Measurements from ENCODE around the gene ARHGAP20. TPM values are rescaled to one million over a fixed set of nuclear protein-coding genes. Genes with fewer than 3 reads are reported as not detected.

ARHGAP20 gene
- total RNA-seq, 1 experiment from 2014 or later: not detected

GRCh38 chr11:110538154-110538553, 174.1 kb downstream of the ARHGAP20 start:
- ChIA-PET CTCF (no interaction called here), POLR2A (ENCODE audit: unreplicated experiment) (no interaction called here)
- intact Hi-C loops (cut with micrococcal nuclease): no loop called here
- ATAC-seq (no peak), DNase-seq (no peak)
- H3K4me1 ChIP-seq (ENCODE audit: insufficient read depth, low read length): no peaks in the 10 kb centered on the region
- no peak overlapping the region for H3K4me2 ChIP-seq (ENCODE audit: low read length)
- H3K36me3 ChIP-seq (ENCODE audit: low read depth, low read length): no peaks in the 10 kb centered on the region
- no peak for TF ChIP-seq EZH2phosphoT487 (IDR thresholded peaks at IDR 0.05; ENCODE audit: borderline replicate concordance, low read length)
- no peak for TF ChIP-seq EZH2 (IDR thresholded peaks at IDR 0.05; ENCODE audit: low read length, unreplicated experiment)
- no peak for TF ChIP-seq CTCF (conservative IDR thresholded peaks at IDR 0.05; ENCODE audit: low read depth, low read length)
- no peaks in the 10 kb centered on the region for H4K20me1 ChIP-seq (ENCODE audit: low read length)
- H3K9ac ChIP-seq (ENCODE audit: low read length): no peak overlapping the region
- BruUV-seq (replicated peaks): no TSS peak
- H3K9me2 ChIP-seq (replicated peaks; ENCODE audit: low read length): no peaks in the 10 kb centered on the region
- H3K79me2 ChIP-seq (ENCODE audit: low read length): no peaks in the 10 kb centered on the region
- no peaks in the 10 kb centered on the region for H3K9me3 ChIP-seq (ENCODE audit: low read length)
- H3F3A ChIP-seq (ENCODE audit: low read length, unreplicated experiment): no peaks in the 10 kb centered on the region
- no peak overlapping the region for H2AFZ ChIP-seq (ENCODE audit: low read length)
- H3K27me3 ChIP-seq (ENCODE audit: low read length): peaks cover 54% of the 10 kb centered on the region
- no peak overlapping the region for H3K27ac ChIP-seq (ENCODE audit: low read length)
- H3K4me3 ChIP-seq (ENCODE audit: low read length): no peak overlapping the region

- H3K36me3 ChIP-seq (ENCODE audit: low read depth, low read length): no peaks in the 10 kb centered on the region
- H3K79me2 ChIP-seq (ENCODE audit: low read length): no peaks in the 10 kb centered on the region
- ATAC-seq (no peak), DNase-seq (no peak)
- H3K9me2 ChIP-seq (replicated peaks; ENCODE audit: low read length): no peaks in the 10 kb centered on the region
- H2AFZ ChIP-seq (ENCODE audit: low read length): no peak overlapping the region
- CTCF ChIA-PET: no interaction called here
- no TSS peak for BruUV-seq (replicated peaks)
- no peaks in the 10 kb centered on the region for H3F3A ChIP-seq (ENCODE audit: low read length, unreplicated experiment)
- no peak overlapping the region for H3K4me2 ChIP-seq (ENCODE audit: low read length)
- no peak overlapping the region for H3K4me3 ChIP-seq (ENCODE audit: low read length)
- H3K27ac ChIP-seq (ENCODE audit: low read length): no peak overlapping the region
- H3K9me3 ChIP-seq (ENCODE audit: low read length): no peaks in the 10 kb centered on the region
- POLR2A ChIA-PET (ENCODE audit: unreplicated experiment): no interaction called here
- no peaks in the 10 kb centered on the region for H3K4me1 ChIP-seq (ENCODE audit: insufficient read depth, low read length)
- H4K20me1 ChIP-seq (ENCODE audit: low read length): no peaks in the 10 kb centered on the region
- TF ChIP-seq CTCF (conservative IDR thresholded peaks at IDR 0.05; ENCODE audit: low read depth, low read length): no peak
- no peak for TF ChIP-seq EZH2phosphoT487 (IDR thresholded peaks at IDR 0.05; ENCODE audit: borderline replicate concordance, low read length)
- TF ChIP-seq EZH2 (IDR thresholded peaks at IDR 0.05; ENCODE audit: low read length, unreplicated experiment): no peak
- peaks cover 36% of the 10 kb centered on the region; the same call in 1 of the 2 replicates for H3K27me3 ChIP-seq (ENCODE audit: low read length)
- no peak overlapping the region for H3K9ac ChIP-seq (ENCODE audit: low read length)
- intact Hi-C loops (cut with micrococcal nuclease): no loop called here
Measured at GRCh38 chr11:110530900-110531741, 181.1 kb downstream of the ARHGAP20 start.

- CTCF ChIA-PET: no interaction called here
- ATAC-seq (peak; percentile 56), DNase-seq (peak; percentile 69)
- no peaks in the 10 kb centered on the region for H3K9me2 ChIP-seq (replicated peaks; ENCODE audit: low read length)
- H3K9ac ChIP-seq (ENCODE audit: low read length): no peak overlapping the region
- H3K4me3 ChIP-seq (ENCODE audit: low read length): no peak overlapping the region
- H3K27me3 ChIP-seq (ENCODE audit: low read length): peaks cover 29% of the 10 kb centered on the region; the same call in 1 of the 2 replicates
- BruUV-seq (replicated peaks): no TSS peak
- intact Hi-C loops (cut with micrococcal nuclease): loop anchor here (1.0 kb wide), 1 partner anchor 81 kb away; no protein-coding TSS in a partner anchor
- H3K27ac ChIP-seq (ENCODE audit: low read length): no peak overlapping the region
- H3K4me2 ChIP-seq (ENCODE audit: low read length): no peak overlapping the region
- no peaks in the 10 kb centered on the region for H3K9me3 ChIP-seq (ENCODE audit: low read length)
- no peak overlapping the region for H2AFZ ChIP-seq (ENCODE audit: low read length)
- H3K4me1 ChIP-seq (ENCODE audit: insufficient read depth, low read length): no peaks in the 10 kb centered on the region
- TF ChIP-seq CTCF (conservative IDR thresholded peaks at IDR 0.05; ENCODE audit: low read depth, low read length) (peak; percentile 77), EZH2phosphoT487 (IDR thresholded peaks at IDR 0.05; ENCODE audit: borderline replicate concordance, low read length) (no peak)
- POLR2A ChIA-PET (ENCODE audit: unreplicated experiment): no interaction called here
- H3F3A ChIP-seq (ENCODE audit: low read length, unreplicated experiment): no peaks in the 10 kb centered on the region
- H3K36me3 ChIP-seq (ENCODE audit: low read depth, low read length): no peaks in the 10 kb centered on the region
- no peaks in the 10 kb centered on the region for H3K79me2 ChIP-seq (ENCODE audit: low read length)
- no peaks in the 10 kb centered on the region for H4K20me1 ChIP-seq (ENCODE audit: low read length)
Measured at GRCh38 chr11:110529043-110529442, 183.2 kb downstream of the ARHGAP20 start.

Data from PC-3 (cell line).